CD4-positive, CD25-positive, alpha-beta regulatory T cell (primary cell): ENCODE measurements around the gene IL1RAPL1. TPM values are rescaled to one million over a fixed set of nuclear protein-coding genes. Genes with fewer than 3 reads are reported as not detected.

Source experiments
- ATAC-seq, 2 donors: fragments of 150-1000 bp; cut with Tn5 transposase; one replicate each; pipeline ENCODE4 v1.10.0; 2021; ENCODE audit warnings: low read depth in 2 of 2, moderate number of reproducible peaks in 2 of 2, moderate library complexity in 1 of 2
- DNase-seq, 3 donors: peaks; one replicate each; pipeline versions ENCODE4 v3.0.0 to v3.0.0-alpha.2; 2012 to 2022; ENCODE audit warnings: mixed read lengths in 1 of 3
- H3K27ac ChIP-seq: one replicate; pipeline ENCODE4 v1.7.0; 2013; ENCODE audit warnings: mild to moderate bottlenecking, low read length; ENCODE audit not compliant: insufficient read depth, poor library complexity, severe bottlenecking
- H3K27me3 ChIP-seq: one replicate; pipeline ENCODE4 v1.7.0; 2013; ENCODE audit warnings: low read length; ENCODE audit not compliant: control insufficient read depth, insufficient read depth
- H3K36me3 ChIP-seq: one replicate; pipeline ENCODE4 v1.7.0; 2013; ENCODE audit warnings: mild to moderate bottlenecking, low read length, moderate library complexity; ENCODE audit not compliant: control insufficient read depth, insufficient read depth
- H3K4me1 ChIP-seq: 2 replicates; pipeline ENCODE4 v1.7.0; 2013; ENCODE audit warnings: mild to moderate bottlenecking, low read length; ENCODE audit not compliant: insufficient read depth, control insufficient read depth, poor library complexity, severe bottlenecking
- H3K4me3 ChIP-seq: one replicate; pipeline ENCODE4 v1.7.0; 2013; ENCODE audit warnings: low read depth, mild to moderate bottlenecking, low read length, moderate library complexity
- H3K9me3 ChIP-seq, 2 experiments: 1 replicate in 1 of 2; 2 replicates in 1 of 2; pipeline ENCODE4 v1.7.0; 2013; ENCODE audit warnings: low read length in 2 of 2, mild to moderate bottlenecking in 1 of 2, moderate library complexity in 1 of 2; ENCODE audit not compliant: control insufficient read depth in 2 of 2
- H3K27ac Mint-ChIP-seq, 3 donors: one replicate each; pipeline ENCODE4 v1.8.0; 2020 to 2022; ENCODE audit warnings: mild to moderate bottlenecking in 3 of 3, mixed read lengths in 3 of 3, moderate library complexity in 2 of 3
- H3K27me3 Mint-ChIP-seq: one replicate; pipeline ENCODE4 v1.8.0; 2022; ENCODE audit warnings: mild to moderate bottlenecking, mixed read lengths
- H3K36me3 Mint-ChIP-seq: one replicate; pipeline ENCODE4 v1.8.0; 2020; ENCODE audit warnings: mixed read lengths
- H3K4me1 Mint-ChIP-seq, 4 donors: one replicate each; pipeline ENCODE4 v1.8.0; 2020 to 2022; ENCODE audit warnings: mixed read lengths in 4 of 4, mild to moderate bottlenecking in 1 of 4
- H3K4me3 Mint-ChIP-seq, 4 donors: one replicate each; pipeline ENCODE4 v1.8.0; 2020 to 2022; ENCODE audit warnings: mild to moderate bottlenecking in 4 of 4, mixed read lengths in 4 of 4, moderate library complexity in 3 of 4
- H3K9me3 Mint-ChIP-seq, 7 donors: one replicate each; pipeline ENCODE4 v1.8.0; 2020 to 2022; ENCODE audit warnings: mixed read lengths in 7 of 7, mild to moderate bottlenecking in 3 of 7, moderate library complexity in 2 of 7
- polyA plus RNA-seq, 4 donors: library from polyadenylated mRNA; unstranded; fragments of 300-500 nt; fragmentation: Illumina TruSeq; gene quantifications; one replicate each; pipeline ENCODE4 v1.2.3, GENCODE V29; 2021
- total RNA-seq: library from RNA; stranded (reverse); gene quantifications from one replicate; pipeline ENCODE4 v1.2.3, GENCODE V29; 2022

Gene IL1RAPL1
- total and polyA plus RNA-seq, 5 donors from 2014 or later: not detected

DNA sequence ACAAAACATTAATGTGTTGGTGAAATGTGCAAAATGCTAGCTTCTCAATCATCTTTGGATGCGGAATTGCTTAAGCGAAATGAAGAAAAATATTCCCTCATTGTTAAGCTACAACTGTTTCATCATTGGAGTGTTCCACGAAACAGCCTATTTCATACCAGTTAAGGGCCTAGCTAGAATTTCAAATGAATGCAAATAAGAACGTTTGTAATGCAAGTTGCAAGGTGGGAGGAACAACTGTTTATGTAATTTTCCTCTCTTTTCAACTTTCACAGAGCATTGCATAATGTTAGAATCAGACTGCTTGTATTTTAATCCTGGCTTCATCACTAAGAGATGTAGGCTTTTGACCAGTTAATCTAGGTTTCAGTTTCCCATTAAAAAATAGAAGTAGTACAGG is 480.1 kb downstream of the IL1RAPL1 start:
- ATAC-seq: no peak
- H3K4me1 ChIP-seq: no peaks in the 10 kb centered on the region
- no peaks in the 10 kb centered on the region for H3K36me3 ChIP-seq
- H3K27me3 ChIP-seq: no peaks in the 10 kb centered on the region
- H3K36me3 Mint-ChIP-seq: no peaks in the 10 kb centered on the region
- peaks cover 0 to 5% (median 2%) of the 10 kb centered on the region in 7 donors for H3K9me3 Mint-ChIP-seq
- DNase-seq: no peak
- no peak overlapping the region for H3K4me3 ChIP-seq
- H3K27me3 Mint-ChIP-seq: no peaks in the 10 kb centered on the region
- H3K4me1 Mint-ChIP-seq: no peaks in the 10 kb centered on the region
- peaks cover 0 to 3% of the 10 kb centered on the region in 2 experiments for H3K9me3 ChIP-seq
- no peak overlapping the region for H3K4me3 Mint-ChIP-seq
- no peak overlapping the region for H3K27ac ChIP-seq
- no peak overlapping the region for H3K27ac Mint-ChIP-seq

GRCh38 chrX:29071525-29072320 is 484.5 kb downstream of the IL1RAPL1 start:
- DNase-seq (no peak), ATAC-seq (no peak)
- no peaks in the 10 kb centered on the region for H3K4me1 ChIP-seq
- H3K27ac Mint-ChIP-seq: no peak overlapping the region
- no peak overlapping the region for H3K27ac ChIP-seq
- no peaks in the 10 kb centered on the region for H3K27me3 ChIP-seq
- no peak overlapping the region for H3K4me3 ChIP-seq
- H3K4me3 Mint-ChIP-seq: no peak overlapping the region
- no peaks in the 10 kb centered on the region for H3K4me1 Mint-ChIP-seq
- H3K9me3 Mint-ChIP-seq: peaks cover 0 to 6% (median 5%) of the 10 kb centered on the region in 7 donors
- H3K36me3 Mint-ChIP-seq: no peaks in the 10 kb centered on the region
- H3K9me3 ChIP-seq: no peaks in the 10 kb centered on the region
- H3K27me3 Mint-ChIP-seq: no peaks in the 10 kb centered on the region
- H3K36me3 ChIP-seq: no peaks in the 10 kb centered on the region

DNA sequence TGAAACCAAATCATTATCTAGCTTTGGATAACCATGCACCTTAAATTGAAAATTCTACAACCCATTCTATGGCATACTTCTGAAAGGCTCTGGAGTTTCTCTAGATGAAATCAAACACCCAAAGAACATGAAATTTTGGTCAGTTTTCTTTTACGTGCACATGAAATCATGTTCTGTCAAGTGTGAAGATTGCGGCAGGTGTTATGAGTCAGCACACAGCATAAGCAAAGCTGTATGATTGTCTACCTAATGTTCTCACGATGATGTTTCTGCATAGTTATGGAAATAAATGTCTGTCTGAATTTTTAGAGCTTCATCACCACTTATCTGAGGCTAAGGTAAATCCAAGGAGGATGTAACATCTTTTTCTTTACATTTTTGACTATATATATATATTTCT is 495.3 kb downstream of the IL1RAPL1 start:
- H3K4me1 Mint-ChIP-seq: no peaks in the 10 kb centered on the region
- no peaks in the 10 kb centered on the region for H3K4me1 ChIP-seq
- no peak overlapping the region for H3K27ac Mint-ChIP-seq
- ATAC-seq: no peak
- DNase-seq: no peak
- no peaks in the 10 kb centered on the region for H3K27me3 Mint-ChIP-seq
- peaks cover 0 to 6% (median 2%) of the 10 kb centered on the region in 7 donors for H3K9me3 Mint-ChIP-seq
- no peak overlapping the region for H3K4me3 Mint-ChIP-seq
- no peaks in the 10 kb centered on the region for H3K36me3 ChIP-seq
- no peak overlapping the region for H3K27ac ChIP-seq
- no peaks in the 10 kb centered on the region for H3K36me3 Mint-ChIP-seq
- H3K27me3 ChIP-seq: no peaks in the 10 kb centered on the region
- H3K4me3 ChIP-seq: no peak overlapping the region
- H3K9me3 ChIP-seq: no peaks in the 10 kb centered on the region

DNA sequence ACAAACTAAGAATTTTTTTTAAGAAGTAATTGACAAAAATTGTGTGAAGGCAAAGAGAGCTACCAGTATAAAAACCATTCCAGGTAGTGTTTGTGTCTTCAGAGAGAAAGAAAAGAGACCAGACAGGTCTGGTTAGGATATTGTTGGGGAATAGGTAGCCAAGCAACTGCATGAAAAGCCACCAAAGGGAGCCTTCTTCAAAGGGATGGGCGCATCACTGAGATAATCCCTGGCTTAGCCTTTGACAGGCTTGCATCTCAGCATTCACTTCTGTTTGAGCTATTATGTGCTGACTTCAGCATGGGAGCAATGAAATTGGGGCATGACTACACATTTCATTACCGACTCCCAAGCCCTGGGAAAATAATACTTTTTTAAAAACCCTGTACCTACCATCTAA is 496.6 kb downstream of the IL1RAPL1 start:
- no peaks in the 10 kb centered on the region for H3K27me3 Mint-ChIP-seq
- ATAC-seq (no peak), DNase-seq (no peak)
- Histone ChIP-seq H3K4me3 (no peak overlapping the region), H3K27ac (no peak overlapping the region), H3K27me3 (no peaks in the 10 kb centered on the region), H3K4me1 (no peaks in the 10 kb centered on the region), H3K36me3 (no peaks in the 10 kb centered on the region), H3K9me3 (no peaks in the 10 kb centered on the region)
- no peaks in the 10 kb centered on the region for H3K4me1 Mint-ChIP-seq
- H3K36me3 Mint-ChIP-seq: no peaks in the 10 kb centered on the region
- no peak overlapping the region for H3K4me3 Mint-ChIP-seq
- H3K27ac Mint-ChIP-seq: no peak overlapping the region
- peaks cover 0 to 6% (median 2%) of the 10 kb centered on the region in 7 donors for H3K9me3 Mint-ChIP-seq

- Mint-ChIP-seq H3K27me3 (no peaks in the 10 kb centered on the region), H3K36me3 (no peaks in the 10 kb centered on the region), H3K4me3 (no peak overlapping the region), H3K4me1 (no peaks in the 10 kb centered on the region), H3K27ac (no peak overlapping the region), H3K9me3 (peaks cover 0 to 4% (median 0%) of the 10 kb centered on the region in 7 donors)
- DNase-seq (no peak), ATAC-seq (no peak)
- Histone ChIP-seq H3K27ac (no peak overlapping the region), H3K9me3 (peaks cover 0 to 3% of the 10 kb centered on the region in 2 experiments), H3K27me3 (no peaks in the 10 kb centered on the region), H3K4me1 (no peaks in the 10 kb centered on the region), H3K36me3 (no peaks in the 10 kb centered on the region), H3K4me3 (no peak overlapping the region)
These were observed 503.6 kb downstream of the IL1RAPL1 start for GRCh38 chrX:29090811-29091210.

- no peak overlapping the region for H3K27ac Mint-ChIP-seq
- ATAC-seq (no peak), DNase-seq (no peak)
- Histone ChIP-seq H3K27ac (no peak overlapping the region), H3K4me3 (no peak overlapping the region), H3K9me3 (no peaks in the 10 kb centered on the region), H3K4me1 (no peaks in the 10 kb centered on the region), H3K36me3 (no peaks in the 10 kb centered on the region), H3K27me3 (no peaks in the 10 kb centered on the region)
- no peaks in the 10 kb centered on the region for H3K27me3 Mint-ChIP-seq
- H3K4me1 Mint-ChIP-seq: no peaks in the 10 kb centered on the region
- peaks cover 0 to 10% (median 0%) of the 10 kb centered on the region in 7 donors for H3K9me3 Mint-ChIP-seq
- H3K4me3 Mint-ChIP-seq: no peak overlapping the region
- H3K36me3 Mint-ChIP-seq: no peaks in the 10 kb centered on the region
These were observed 520.0 kb downstream of the IL1RAPL1 start for GRCh38 chrX:29107231-29107630.

GRCh38 chrX:29110041-29110440 is 522.8 kb downstream of the IL1RAPL1 start:
- Histone ChIP-seq H3K4me1 (no peaks in the 10 kb centered on the region), H3K27me3 (no peaks in the 10 kb centered on the region), H3K36me3 (no peaks in the 10 kb centered on the region), H3K27ac (no peak overlapping the region), H3K4me3 (no peak overlapping the region), H3K9me3 (peaks cover 0 to 2% of the 10 kb centered on the region in 2 experiments)
- no peak for ATAC-seq
- no peak for DNase-seq
- Mint-ChIP-seq H3K4me3 (no peak overlapping the region), H3K4me1 (no peaks in the 10 kb centered on the region), H3K27me3 (no peaks in the 10 kb centered on the region), H3K36me3 (no peaks in the 10 kb centered on the region), H3K27ac (no peak overlapping the region), H3K9me3 (peaks cover 0 to 8% (median 0%) of the 10 kb centered on the region in 7 donors)

GRCh38 chrX:29113221-29113620 is 526.0 kb downstream of the IL1RAPL1 start:
- DNase-seq: no peak
- H3K4me3 Mint-ChIP-seq: no peak overlapping the region
- no peaks in the 10 kb centered on the region for H3K4me1 ChIP-seq

More at GRCh38 chrX:29113221-29113620, 526.0 kb downstream of the IL1RAPL1 start:
- H3K9me3 Mint-ChIP-seq: peaks cover 0 to 11% (median 0%) of the 10 kb centered on the region in 7 donors
- ATAC-seq: no peak
- H3K36me3 ChIP-seq: no peaks in the 10 kb centered on the region
- no peaks in the 10 kb centered on the region for H3K36me3 Mint-ChIP-seq
- H3K27me3 Mint-ChIP-seq: no peaks in the 10 kb centered on the region
- no peaks in the 10 kb centered on the region for H3K4me1 Mint-ChIP-seq
- no peak overlapping the region for H3K27ac Mint-ChIP-seq
- H3K27ac ChIP-seq: no peak overlapping the region
- no peak overlapping the region for H3K4me3 ChIP-seq
- H3K27me3 ChIP-seq: no peaks in the 10 kb centered on the region
- peaks cover 0 to 2% of the 10 kb centered on the region in 2 experiments for H3K9me3 ChIP-seq
